RWPE2 (cell line): ENCODE results near the gene SLC38A2.
A peak's percentile ranks its signal among the peaks of the same experiment; 100 is the strongest.

ENCODE experiments used
- ATAC-seq: fragments of 200-7000 bp; cut with Tn5 transposase; 3 replicates; pipeline ENCODE4 v1.9.1; 2021; ENCODE audit warnings: low read depth
- DNase-seq: peaks from one replicate; pipeline ENCODE4 v3.0.0-alpha.2; 2020; ENCODE audit warnings: low spot score
- H3K27ac ChIP-seq: fragments of 450-650 bp; 2 replicates; pipeline ENCODE4 v1.5.1; 2017; ENCODE audit warnings: mild to moderate bottlenecking; ENCODE audit not compliant: poor library complexity, severe bottlenecking
- H3K27me3 ChIP-seq: fragments of 250-450 bp; sonication (Bioruptor Pico); 2 replicates; pipeline ENCODE4 v1.5.1; 2021; ENCODE audit warnings: mild to moderate bottlenecking, moderate library complexity; ENCODE audit not compliant: insufficient read depth, poor library complexity, severe bottlenecking
- H3K36me3 ChIP-seq: fragments of 250-450 bp; sonication (Bioruptor Pico); 2 replicates; pipeline ENCODE4 v1.5.1; 2020; ENCODE audit warnings: low read depth, mild to moderate bottlenecking, moderate library complexity
- H3K4me1 ChIP-seq: fragments of 250-450 bp; sonication (Bioruptor Pico); 2 replicates; pipeline ENCODE4 v1.5.1; 2021; ENCODE audit warnings: mild to moderate bottlenecking, moderate library complexity; ENCODE audit not compliant: insufficient read depth, poor library complexity, severe bottlenecking
- H3K4me3 ChIP-seq: fragments of 250-450 bp; sonication (Bioruptor Pico); 2 replicates; pipeline ENCODE4 v1.5.1; 2021; ENCODE audit warnings: mild to moderate bottlenecking, moderate library complexity; ENCODE audit not compliant: severe bottlenecking
- H3K9me3 ChIP-seq: fragments of 250-450 bp; sonication (Bioruptor Pico); 2 replicates; pipeline ENCODE4 v1.5.1; 2021; ENCODE audit warnings: mild to moderate bottlenecking, moderate library complexity; ENCODE audit not compliant: severe bottlenecking
- CTCF ChIP-seq: fragments of 450-650 bp; IDR thresholded peaks from one replicate; pipeline ENCODE4 v1.5.1; 2017; ENCODE audit warnings: mild to moderate bottlenecking, moderate library complexity; ENCODE audit not compliant: poor library complexity, severe bottlenecking

SLC38A2 gene

GRCh38 chr12:46382964-46383653 is 10.5 kb upstream of the SLC38A2 start:
- ATAC-seq: peak; percentile 62
- no peaks in the 10 kb centered on the region for H3K27me3 ChIP-seq
- peaks cover 40% of the 10 kb centered on the region for H3K4me1 ChIP-seq
- TF ChIP-seq CTCF: peak; percentile 53
- H3K36me3 ChIP-seq: peaks cover 4% of the 10 kb centered on the region; the same call in 1 of the 2 replicates
- H3K4me3 ChIP-seq: peak overlapping the region; percentile 55
- H3K27ac ChIP-seq: peak overlapping the region; percentile 99
- peaks cover 2% of the 10 kb centered on the region for H3K9me3 ChIP-seq
- DNase-seq: peak; percentile 96

GRCh38 chr12:46382408-46382963 is 9.9 kb upstream of the SLC38A2 start:
- Histone ChIP-seq H3K4me1 (peaks cover 34% of the 10 kb centered on the region), H3K27ac (peak overlapping the region; percentile 99), H3K36me3 (no peaks in the 10 kb centered on the region), H3K27me3 (no peaks in the 10 kb centered on the region), H3K9me3 (peaks cover 2% of the 10 kb centered on the region), H3K4me3 (peak overlapping the region; percentile 55)
- TF ChIP-seq CTCF: no peak
- ATAC-seq (no peak), DNase-seq (no peak)

- Histone ChIP-seq H3K27me3 (no peaks in the 10 kb centered on the region), H3K36me3 (no peaks in the 10 kb centered on the region), H3K4me1 (peaks cover 20% of the 10 kb centered on the region), H3K9me3 (peaks cover 2% of the 10 kb centered on the region), H3K4me3 (no peak overlapping the region), H3K27ac (no peak overlapping the region)
- no peak for DNase-seq
- ATAC-seq: no peak
- TF ChIP-seq CTCF: no peak
Observed at GRCh38 chr12:46380881-46381280, 8.3 kb upstream of the SLC38A2 start.

- Histone ChIP-seq H3K9me3 (peaks cover 2% of the 10 kb centered on the region), H3K4me3 (no peak overlapping the region), H3K4me1 (peaks cover 13% of the 10 kb centered on the region), H3K27ac (no peak overlapping the region), H3K27me3 (no peaks in the 10 kb centered on the region), H3K36me3 (no peaks in the 10 kb centered on the region)
- TF ChIP-seq CTCF: no peak
- DNase-seq (no peak), ATAC-seq (no peak)
Observed at GRCh38 chr12:46380022-46380796, 7.6 kb upstream of the SLC38A2 start.

GRCh38 chr12:46379352-46379751 is 6.8 kb upstream of the SLC38A2 start:
- no peak overlapping the region for H3K4me3 ChIP-seq
- H3K27me3 ChIP-seq: no peaks in the 10 kb centered on the region
- no peak overlapping the region for H3K27ac ChIP-seq
- H3K9me3 ChIP-seq: peaks cover 2% of the 10 kb centered on the region
- ATAC-seq (no peak), DNase-seq (no peak)
- no peak for TF ChIP-seq CTCF
- H3K36me3 ChIP-seq: no peaks in the 10 kb centered on the region
- H3K4me1 ChIP-seq: peaks cover 6% of the 10 kb centered on the region
